GM19455 (cell line): ENCODE measurements around the gene C11orf91.
"Not testable (repeated sequence)": the region's sequence is repeated elsewhere in the genome, so short reads cannot be mapped to it uniquely, and the experiment has no call there.

Source experiments
- ATAC-seq: cut with Tn5 transposase; IDR thresholded peaks from one replicate; pipeline ENCODE4 v1.9.1; 2021; ENCODE audit not compliant: unreplicated experiment

Gene C11orf91

GRCh38 chr11:33700502-33701271, at the start of gene C11orf91:
Gene C11orf91 (minus strand): TSS chr11:33700826. CDS start chr11:33700740, 86 bp downstream.
- ATAC-seq: peak; percentile 93

DNA sequence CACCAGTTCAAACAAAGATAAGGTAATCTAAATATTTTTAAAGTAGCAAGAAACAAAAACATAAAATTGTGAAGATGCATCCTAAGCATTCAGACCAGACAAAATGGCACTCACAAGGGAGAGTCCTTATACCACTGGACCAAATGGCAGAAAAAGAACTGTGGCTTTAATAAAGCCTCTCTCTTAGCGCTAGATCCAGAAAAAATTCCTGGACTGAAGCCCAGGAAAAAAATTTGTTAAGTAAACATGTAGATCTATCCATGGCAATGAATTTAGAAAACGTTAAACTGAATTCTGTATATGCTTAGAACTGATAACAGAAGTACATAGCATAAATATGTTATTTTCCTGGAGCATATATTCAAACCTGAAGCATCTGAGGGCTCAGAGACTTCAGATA, 47.4 kb upstream of the C11orf91 start:
- ATAC-seq: no peak

DNA sequence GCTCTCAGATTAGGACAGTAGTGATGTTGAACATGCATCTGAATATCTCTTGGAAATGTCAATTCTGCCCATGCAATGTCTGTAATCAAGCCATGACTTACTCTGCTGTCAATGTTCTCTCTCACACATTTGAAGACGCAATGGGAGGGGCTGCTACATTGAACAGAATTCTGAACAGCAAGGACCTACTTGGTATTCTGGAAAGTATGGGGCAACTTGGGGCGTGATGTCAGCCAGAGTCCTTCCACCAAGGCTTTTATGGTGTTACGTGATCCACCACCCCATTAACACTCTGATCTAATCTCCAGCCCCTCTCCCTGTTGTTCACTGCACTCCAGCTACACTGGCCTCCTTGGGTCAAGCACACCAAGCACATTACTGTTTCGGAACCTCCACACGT, 42.7 kb upstream of the C11orf91 start:
- no peak for ATAC-seq

- ATAC-seq: no peak
Observed at GRCh38 chr11:33742249-33742851, 41.7 kb upstream of the C11orf91 start.

GRCh38 chr11:33741806-33742205, 41.2 kb upstream of the C11orf91 start:
- ATAC-seq: no peak

- ATAC-seq: no peak
Observed at GRCh38 chr11:33737362-33737821, 36.8 kb upstream of the C11orf91 start.

GRCh38 chr11:33736148-33736812, 35.7 kb upstream of the C11orf91 start, which contains the start of gene CD59:
Gene CD59 (minus strand): TSS chr11:33736423. CDS start chr11:33722445, 13,978 bp downstream.
- ATAC-seq: peak; percentile 63

DNA sequence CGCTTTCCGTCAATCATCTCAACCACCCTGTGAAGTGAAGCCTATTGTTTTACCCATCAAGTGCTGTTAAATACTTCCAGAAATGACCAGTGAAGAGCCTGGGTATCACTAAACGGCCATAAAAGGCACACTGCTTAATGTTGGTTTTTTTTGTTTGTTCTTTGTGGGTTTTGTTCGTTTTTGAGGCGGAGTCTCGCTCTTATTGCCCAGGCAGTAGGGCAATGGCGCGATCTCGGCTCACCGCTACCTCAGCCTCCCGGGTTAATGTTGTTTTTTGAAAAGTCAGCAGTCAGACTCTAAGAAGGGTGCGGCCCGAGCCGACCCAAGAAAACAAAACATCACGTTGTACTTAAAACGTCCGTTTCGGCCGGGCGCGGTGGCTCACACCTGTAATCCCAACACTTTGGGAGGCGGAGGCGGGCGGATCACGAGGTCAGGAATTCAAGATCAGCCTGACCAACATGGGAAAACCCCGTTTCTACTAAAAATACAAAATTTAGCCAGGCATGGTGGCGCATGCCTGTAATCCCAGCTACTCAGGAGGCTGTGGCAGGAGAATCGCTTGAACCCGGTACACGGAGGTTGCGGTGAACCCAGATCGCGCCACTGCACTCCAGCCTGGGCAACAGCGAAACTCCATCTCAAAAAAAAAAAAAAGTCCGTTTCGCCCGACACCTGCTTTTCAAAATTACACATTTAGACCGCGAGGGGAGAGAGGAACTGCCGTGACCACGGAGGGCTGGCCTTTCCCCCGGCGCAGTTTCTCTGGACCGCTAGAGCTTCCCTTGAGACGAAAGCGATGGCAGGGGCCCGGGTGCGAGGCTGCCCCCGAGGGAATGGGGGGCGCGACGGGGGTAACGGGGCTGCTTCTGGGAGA, 34.9 kb upstream of the C11orf91 start:
- ATAC-seq: peak; percentile 55

DNA sequence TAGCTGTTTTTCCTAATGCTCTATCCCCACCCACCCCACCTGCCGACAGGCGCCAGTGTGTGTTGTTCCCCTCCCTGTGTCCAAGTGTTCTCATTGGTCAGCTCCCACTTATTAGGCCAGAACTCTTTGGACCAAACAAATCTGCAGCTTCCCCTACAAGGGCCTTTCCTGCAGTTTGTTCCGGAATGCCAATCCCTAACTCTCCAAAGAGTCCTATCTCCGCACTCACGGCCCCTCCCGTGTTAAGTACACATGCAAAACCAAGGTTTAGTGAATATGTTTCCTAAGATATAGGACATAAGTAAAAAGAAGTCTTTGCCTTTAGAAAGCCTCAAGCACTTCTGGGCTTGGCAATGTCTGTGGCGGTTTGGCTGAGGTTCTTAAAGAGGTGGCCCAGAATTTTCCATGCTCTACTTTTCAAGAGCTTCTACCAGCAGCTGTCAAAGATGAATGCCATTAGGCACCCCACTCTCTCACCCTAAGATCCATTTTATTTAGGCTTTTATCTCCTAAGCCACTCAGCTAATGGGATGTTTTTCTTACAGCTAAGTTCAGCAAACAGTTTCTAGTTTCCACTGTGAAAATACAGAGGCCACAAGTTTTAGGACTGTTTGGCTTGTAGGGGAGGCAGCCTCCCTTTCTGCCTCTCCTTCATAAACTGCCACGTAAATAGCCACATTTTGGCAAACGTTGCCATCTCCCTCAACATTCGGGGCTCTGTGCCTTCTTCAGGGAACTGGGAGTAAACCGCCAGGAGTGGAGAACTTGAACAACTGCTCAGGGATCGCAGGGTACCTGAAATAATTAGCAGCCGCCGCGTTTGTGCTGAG, 34.0 kb upstream of the C11orf91 start:
- no peak for ATAC-seq

DNA sequence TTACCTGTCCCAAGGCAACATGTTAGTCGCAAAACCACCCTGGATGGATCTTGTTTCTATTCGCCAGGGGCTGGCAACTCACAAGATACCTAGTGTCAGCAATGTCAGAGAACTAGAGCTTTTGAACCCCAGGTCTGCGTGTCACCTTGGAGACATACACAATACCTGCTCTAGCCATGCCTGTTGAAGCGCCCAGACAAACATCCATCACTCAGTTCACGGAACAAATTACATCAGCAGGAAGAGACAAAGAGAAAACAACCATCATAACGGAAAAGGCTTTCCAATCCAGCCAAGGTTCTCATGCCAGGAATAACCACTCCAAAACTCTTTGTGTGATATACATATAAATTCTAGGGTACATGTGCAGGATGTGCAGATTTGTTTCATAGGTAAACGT, 33.4 kb upstream of the C11orf91 start:
- no peak for ATAC-seq

DNA sequence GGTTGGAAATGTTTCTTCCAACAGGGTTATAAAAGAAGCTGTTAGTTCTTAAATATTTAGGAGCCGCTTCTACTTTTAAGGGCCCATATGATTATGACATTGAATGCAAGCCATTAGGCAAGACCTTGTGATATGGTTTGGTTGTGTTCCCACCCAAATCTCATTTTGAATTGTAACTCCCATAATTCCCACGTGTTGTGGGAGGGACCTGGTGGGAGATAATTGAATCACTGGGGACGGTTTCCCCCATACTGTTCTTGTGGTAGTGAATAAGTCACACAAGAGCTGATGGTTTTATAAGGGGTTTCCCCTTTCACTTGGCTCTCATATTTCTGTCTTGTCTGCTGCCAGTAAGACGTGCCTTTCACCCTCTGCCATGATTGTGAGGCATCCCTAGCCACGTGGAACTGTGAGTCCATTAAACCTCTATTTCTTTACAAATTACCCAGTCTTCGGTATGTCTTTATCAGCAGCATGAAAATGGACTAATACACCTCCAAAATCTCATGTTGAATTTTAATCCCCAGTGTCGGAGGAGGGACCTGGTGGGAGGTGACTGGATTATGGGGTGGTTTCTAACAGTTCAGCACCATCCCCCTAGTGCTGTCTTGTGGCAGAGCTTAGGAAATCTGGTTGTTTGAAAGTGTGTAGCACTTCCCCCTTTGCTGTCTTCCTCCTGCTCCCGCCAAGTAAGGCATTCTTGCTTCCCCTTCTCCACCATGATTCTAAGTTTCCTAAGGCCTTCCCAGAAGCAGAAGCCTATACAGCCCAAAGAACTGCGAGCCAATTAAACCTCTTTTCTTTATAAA, 31.3 kb upstream of the C11orf91 start:
- ATAC-seq: no peak

GRCh38 chr11:33730716-33731115, 30.1 kb upstream of the C11orf91 start:
- ATAC-seq: no peak

DNA sequence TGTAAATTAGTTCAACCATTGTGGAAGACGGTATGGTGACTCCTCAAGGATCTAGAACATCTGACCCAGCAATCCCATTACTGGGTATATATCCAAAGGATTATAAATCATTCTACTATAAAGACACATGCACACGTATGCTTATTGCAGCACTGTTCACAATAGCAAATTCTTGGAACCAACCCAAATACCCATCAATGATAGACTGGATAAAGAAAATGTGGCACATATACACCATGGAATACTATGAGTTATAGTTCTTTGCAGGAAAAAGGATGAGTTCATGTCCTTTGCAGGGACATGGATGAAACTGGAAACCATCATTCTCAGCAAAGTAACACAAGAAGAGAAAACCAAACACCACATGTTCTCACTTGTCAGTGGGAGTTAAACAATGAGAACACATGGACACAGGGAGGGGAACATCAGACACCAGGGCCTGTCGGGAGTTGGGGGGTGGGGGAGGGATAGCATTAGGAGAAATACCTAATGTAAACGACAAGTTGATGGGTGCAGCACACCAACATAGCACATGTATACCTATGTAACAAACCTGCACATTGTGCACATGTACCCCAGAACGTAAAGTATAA, 28.5 kb upstream of the C11orf91 start:
- not testable (repeated sequence) for ATAC-seq

GRCh38 chr11:33727539-33727938, 26.9 kb upstream of the C11orf91 start:
- ATAC-seq: not testable (repeated sequence)

GRCh38 chr11:33725496-33725895, 24.9 kb upstream of the C11orf91 start:
- ATAC-seq: no peak

DNA sequence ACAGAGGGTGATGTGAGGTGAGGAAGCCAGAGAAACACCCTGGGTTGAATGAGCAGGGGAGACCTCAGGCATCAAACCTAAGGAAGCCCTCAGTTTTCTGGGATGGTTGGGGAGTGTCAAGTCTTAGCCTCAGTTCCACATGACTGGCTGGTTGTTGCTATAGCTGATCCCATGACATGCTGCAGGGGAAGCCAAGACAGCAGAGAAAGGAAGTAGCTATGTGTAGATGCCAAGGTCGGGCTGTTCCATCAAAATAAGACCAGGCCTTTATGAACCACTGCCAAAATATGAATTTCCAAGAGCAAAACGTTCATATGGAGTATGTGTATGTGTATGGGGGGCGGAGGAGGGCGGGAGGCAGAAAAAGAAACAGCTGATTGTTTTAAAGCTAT, 24.0 kb upstream of the C11orf91 start:
- ATAC-seq: no peak

DNA sequence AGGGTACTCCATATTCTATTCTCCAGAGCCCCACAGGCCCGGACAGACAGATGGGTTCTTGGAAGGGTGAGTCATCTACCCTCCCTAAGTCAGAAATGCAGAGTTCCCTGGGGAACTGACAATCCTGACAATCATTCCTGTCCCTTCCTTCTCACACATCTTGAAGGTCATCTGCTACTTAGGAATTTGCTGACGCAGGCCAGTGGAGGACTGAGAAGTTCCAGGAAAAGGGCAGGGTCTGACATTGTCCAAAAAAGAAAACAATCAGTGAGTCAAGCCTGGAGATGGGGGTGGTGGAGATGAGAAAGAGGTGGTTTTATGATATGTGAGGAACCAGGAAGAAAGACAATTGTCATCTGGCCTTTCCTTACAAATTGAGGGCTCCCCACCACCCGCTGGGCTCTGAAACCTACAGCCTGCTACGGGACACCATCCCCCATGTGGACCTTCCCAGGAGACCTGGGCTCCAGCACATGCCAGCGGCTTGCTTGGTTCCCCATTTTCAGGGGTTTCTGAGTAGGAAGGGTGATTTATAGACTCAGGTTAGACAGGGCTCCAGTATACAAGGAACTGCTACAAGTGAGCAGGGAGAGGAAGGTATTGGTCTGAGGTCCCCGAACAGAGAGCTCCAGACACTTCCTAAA, 22.7 kb upstream of the C11orf91 start:
- ATAC-seq: peak; percentile 19

- ATAC-seq: peak; percentile 88
Observed at GRCh38 chr11:33722590-33723234, 22.1 kb upstream of the C11orf91 start.
